Measurements from ENCODE around the gene BAMBI.

DNA sequence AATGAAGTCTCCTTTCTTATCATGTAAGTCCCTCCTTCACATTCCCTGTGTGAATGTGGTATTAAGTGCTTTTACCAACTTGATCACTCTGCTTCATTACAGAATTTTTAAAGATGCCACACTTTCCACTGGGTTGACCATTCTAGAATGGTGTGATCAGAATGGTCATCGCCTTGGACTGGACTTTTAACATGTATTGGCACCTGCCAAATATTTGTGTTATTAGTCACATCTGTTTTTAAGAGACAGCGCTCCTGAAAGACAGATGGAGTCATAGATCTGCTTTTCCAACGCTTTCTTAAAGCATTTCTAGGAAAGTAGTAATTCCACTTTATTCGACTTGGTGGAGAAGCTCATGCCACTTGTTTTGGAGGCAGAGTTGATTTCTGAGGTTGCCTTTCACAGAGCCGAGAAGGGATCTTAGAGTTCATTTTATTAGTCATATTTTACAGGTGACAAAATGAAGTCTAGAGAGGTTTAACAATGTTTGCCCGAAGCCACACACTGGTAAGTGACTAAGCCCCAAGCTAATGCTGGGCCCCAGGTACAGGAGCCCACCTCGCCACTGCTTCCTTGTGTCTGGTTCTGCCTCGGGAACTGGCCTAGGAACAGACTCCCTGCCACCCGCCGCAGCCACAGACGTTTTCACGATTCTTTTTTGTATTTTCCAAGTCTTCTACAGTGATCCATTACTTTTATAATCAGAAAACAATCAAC, 10.4 kb upstream of the BAMBI start:
- TF ChIP-seq ZNF24 (IDR thresholded peaks at IDR 0.05): no peak
- no peak for TF ChIP-seq FOXM1 (IDR thresholded peaks at IDR 0.05; ENCODE audit: low read depth, low read length)
- no peak for TF ChIP-seq POLR2A (IDR thresholded peaks at IDR 0.05; ENCODE audit: low read depth, low read length)
- no peak for TF ChIP-seq ETV6 (conservative IDR thresholded peaks at IDR 0.05 in 1 of 2, IDR thresholded peaks at IDR 0.05 in 1 of 2; ENCODE audit: borderline replicate concordance in 1 of 2, low read depth in 1 of 2)
- TF ChIP-seq, protein P1, sequence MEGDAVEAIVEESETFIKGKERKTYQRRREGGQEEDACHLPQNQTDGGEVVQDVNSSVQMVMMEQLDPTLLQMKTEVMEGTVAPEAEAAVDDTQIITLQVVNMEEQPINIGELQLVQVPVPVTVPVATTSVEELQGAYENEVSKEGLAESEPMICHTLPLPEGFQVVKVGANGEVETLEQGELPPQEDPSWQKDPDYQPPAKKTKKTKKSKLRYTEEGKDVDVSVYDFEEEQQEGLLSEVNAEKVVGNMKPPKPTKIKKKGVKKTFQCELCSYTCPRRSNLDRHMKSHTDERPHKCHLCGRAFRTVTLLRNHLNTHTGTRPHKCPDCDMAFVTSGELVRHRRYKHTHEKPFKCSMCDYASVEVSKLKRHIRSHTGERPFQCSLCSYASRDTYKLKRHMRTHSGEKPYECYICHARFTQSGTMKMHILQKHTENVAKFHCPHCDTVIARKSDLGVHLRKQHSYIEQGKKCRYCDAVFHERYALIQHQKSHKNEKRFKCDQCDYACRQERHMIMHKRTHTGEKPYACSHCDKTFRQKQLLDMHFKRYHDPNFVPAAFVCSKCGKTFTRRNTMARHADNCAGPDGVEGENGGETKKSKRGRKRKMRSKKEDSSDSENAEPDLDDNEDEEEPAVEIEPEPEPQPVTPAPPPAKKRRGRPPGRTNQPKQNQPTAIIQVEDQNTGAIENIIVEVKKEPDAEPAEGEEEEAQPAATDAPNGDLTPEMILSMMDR (IDR thresholded peaks at IDR 0.05 in 2 of 3, conservative IDR thresholded peaks at IDR 0.05 in 1 of 3; ENCODE audit: control insufficient read depth in 2 of 3, extremely low read depth in 1 of 3, insufficient read depth in 1 of 3, low read depth in 3 of 3, low read length in 3 of 3): no peak
- TF ChIP-seq FOXK2 (IDR thresholded peaks at IDR 0.05): no peak
- TF ChIP-seq, protein P2, sequence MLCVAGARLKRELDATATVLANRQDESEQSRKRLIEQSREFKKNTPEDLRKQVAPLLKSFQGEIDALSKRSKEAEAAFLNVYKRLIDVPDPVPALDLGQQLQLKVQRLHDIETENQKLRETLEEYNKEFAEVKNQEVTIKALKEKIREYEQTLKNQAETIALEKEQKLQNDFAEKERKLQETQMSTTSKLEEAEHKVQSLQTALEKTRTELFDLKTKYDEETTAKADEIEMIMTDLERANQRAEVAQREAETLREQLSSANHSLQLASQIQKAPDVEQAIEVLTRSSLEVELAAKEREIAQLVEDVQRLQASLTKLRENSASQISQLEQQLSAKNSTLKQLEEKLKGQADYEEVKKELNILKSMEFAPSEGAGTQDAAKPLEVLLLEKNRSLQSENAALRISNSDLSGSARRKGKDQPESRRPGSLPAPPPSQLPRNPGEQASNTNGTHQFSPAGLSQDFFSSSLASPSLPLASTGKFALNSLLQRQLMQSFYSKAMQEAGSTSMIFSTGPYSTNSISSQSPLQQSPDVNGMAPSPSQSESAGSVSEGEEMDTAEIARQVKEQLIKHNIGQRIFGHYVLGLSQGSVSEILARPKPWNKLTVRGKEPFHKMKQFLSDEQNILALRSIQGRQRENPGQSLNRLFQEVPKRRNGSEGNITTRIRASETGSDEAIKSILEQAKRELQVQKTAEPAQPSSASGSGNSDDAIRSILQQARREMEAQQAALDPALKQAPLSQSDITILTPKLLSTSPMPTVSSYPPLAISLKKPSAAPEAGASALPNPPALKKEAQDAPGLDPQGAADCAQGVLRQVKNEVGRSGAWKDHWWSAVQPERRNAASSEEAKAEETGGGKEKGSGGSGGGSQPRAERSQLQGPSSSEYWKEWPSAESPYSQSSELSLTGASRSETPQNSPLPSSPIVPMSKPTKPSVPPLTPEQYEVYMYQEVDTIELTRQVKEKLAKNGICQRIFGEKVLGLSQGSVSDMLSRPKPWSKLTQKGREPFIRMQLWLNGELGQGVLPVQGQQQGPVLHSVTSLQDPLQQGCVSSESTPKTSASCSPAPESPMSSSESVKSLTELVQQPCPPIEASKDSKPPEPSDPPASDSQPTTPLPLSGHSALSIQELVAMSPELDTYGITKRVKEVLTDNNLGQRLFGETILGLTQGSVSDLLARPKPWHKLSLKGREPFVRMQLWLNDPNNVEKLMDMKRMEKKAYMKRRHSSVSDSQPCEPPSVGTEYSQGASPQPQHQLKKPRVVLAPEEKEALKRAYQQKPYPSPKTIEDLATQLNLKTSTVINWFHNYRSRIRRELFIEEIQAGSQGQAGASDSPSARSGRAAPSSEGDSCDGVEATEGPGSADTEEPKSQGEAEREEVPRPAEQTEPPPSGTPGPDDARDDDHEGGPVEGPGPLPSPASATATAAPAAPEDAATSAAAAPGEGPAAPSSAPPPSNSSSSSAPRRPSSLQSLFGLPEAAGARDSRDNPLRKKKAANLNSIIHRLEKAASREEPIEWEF (IDR thresholded peaks at IDR 0.05; ENCODE audit: insufficient replicate concordance, low read depth, low read length): no peak
- TF ChIP-seq HDAC2 (IDR thresholded peaks at IDR 0.05): no peak
- TF ChIP-seq EZH2 (IDR thresholded peaks at IDR 0.05; ENCODE audit: borderline replicate concordance, control insufficient read depth, low read depth, low read length): no peak
- no peak for TF ChIP-seq ZNF274 (IDR thresholded peaks at IDR 0.05; ENCODE audit: insufficient read depth, insufficient read length)

Measured in GM12878 (cell line).